IPS-18c (cell line): ENCODE results near the gene KRTAP12-3.
"Not testable (repeated sequence)": the region's sequence is repeated elsewhere in the genome, so short reads cannot be mapped to it uniquely, and the experiment has no call there.

Source experiments
- H3K4me3 ChIP-seq: 2 replicates; pipeline ENCODE4 v1.7.0; 2013; ENCODE audit warnings: low read depth, mild to moderate bottlenecking, low read length, moderate library complexity; ENCODE audit not compliant: insufficient read depth
- H3K9me3 ChIP-seq: one replicate; pipeline ENCODE4 v1.6.1; 2013; ENCODE audit warnings: mild to moderate bottlenecking, low read length, moderate library complexity; ENCODE audit not compliant: control insufficient read depth, insufficient read depth

Gene KRTAP12-3

GRCh38 chr21:44692798-44693512, 35.2 kb downstream of the KRTAP12-3 start:
- H3K9me3 ChIP-seq: no peaks in the 10 kb centered on the region
- no peak overlapping the region for H3K4me3 ChIP-seq

GRCh38 chr21:44694776-44695175, 37.0 kb downstream of the KRTAP12-3 start:
- Histone ChIP-seq H3K4me3 (no peak overlapping the region), H3K9me3 (no peaks in the 10 kb centered on the region)

- Histone ChIP-seq H3K9me3 (no peaks in the 10 kb centered on the region), H3K4me3 (no peak overlapping the region)
These were observed 37.5 kb downstream of the KRTAP12-3 start for GRCh38 chr21:44695184-44695583.

GRCh38 chr21:44695641-44696040, 37.9 kb downstream of the KRTAP12-3 start:
- Histone ChIP-seq H3K9me3 (no peaks in the 10 kb centered on the region), H3K4me3 (no peak overlapping the region)

GRCh38 chr21:44696572-44696971, 38.8 kb downstream of the KRTAP12-3 start:
- H3K4me3 ChIP-seq: no peak overlapping the region
- H3K9me3 ChIP-seq: no peaks in the 10 kb centered on the region

GRCh38 chr21:44697172-44697810, 39.6 kb downstream of the KRTAP12-3 start, which contains the start of gene KRTAP10-12:
Gene KRTAP10-12, plus strand, starts transcription at chr21:44697172. Its CDS starts 30 bp downstream, at chr21:44697202.
- not testable (repeated sequence) for H3K4me3 ChIP-seq

GRCh38 chr21:44697811-44698734, 40.3 kb downstream of the KRTAP12-3 start:
- Histone ChIP-seq H3K4me3 (no peak overlapping the region), H3K9me3 (no peaks in the 10 kb centered on the region)

More at GRCh38 chr21:44697172-44697810, 39.6 kb downstream of the KRTAP12-3 start, which contains the start of gene KRTAP10-12:
- not testable (repeated sequence) for H3K9me3 ChIP-seq

GRCh38 chr21:44699502-44700001, 41.8 kb downstream of the KRTAP12-3 start:
- Histone ChIP-seq H3K9me3 (no peaks in the 10 kb centered on the region), H3K4me3 (no peak overlapping the region)

GRCh38 chr21:44700101-44701022, 42.6 kb downstream of the KRTAP12-3 start:
- no peaks in the 10 kb centered on the region for H3K9me3 ChIP-seq

GRCh38 chr21:44701023-44701400, 43.3 kb downstream of the KRTAP12-3 start:
- Histone ChIP-seq H3K4me3 (no peak overlapping the region), H3K9me3 (no peaks in the 10 kb centered on the region)

More at GRCh38 chr21:44700101-44701022, 42.6 kb downstream of the KRTAP12-3 start:
- H3K4me3 ChIP-seq: no peak overlapping the region

GRCh38 chr21:44701541-44701940, 43.8 kb downstream of the KRTAP12-3 start:
- no peak overlapping the region for H3K4me3 ChIP-seq
- peaks cover 2% of the 10 kb centered on the region for H3K9me3 ChIP-seq

GRCh38 chr21:44702111-44702972, 44.6 kb downstream of the KRTAP12-3 start:
- Histone ChIP-seq H3K9me3 (peaks cover 2% of the 10 kb centered on the region), H3K4me3 (no peak overlapping the region)

- Histone ChIP-seq H3K9me3 (peaks cover 2% of the 10 kb centered on the region), H3K4me3 (no peak overlapping the region)
These were observed 45.4 kb downstream of the KRTAP12-3 start for GRCh38 chr21:44702973-44703730.

GRCh38 chr21:44703731-44704635, 46.3 kb downstream of the KRTAP12-3 start:
- H3K9me3 ChIP-seq: peaks cover 2% of the 10 kb centered on the region
- H3K4me3 ChIP-seq: peak overlapping the region; percentile 38; the same call in 1 of the 2 replicates
